GM18867 (cell line): Measurements from ENCODE around the gene PSAT1.

ENCODE experiments used
- ATAC-seq: cut with Tn5 transposase; IDR thresholded peaks from one replicate; pipeline ENCODE4 v1.9.1; 2021; ENCODE audit warnings: mild to moderate bottlenecking, moderate library complexity; ENCODE audit not compliant: unreplicated experiment

The PSAT1 gene

GRCh38 chr9:78358329-78359051 lies 61.6 kb downstream of the PSAT1 start:
- no peak for ATAC-seq

- ATAC-seq, result no peak
These were observed 66.3 kb downstream of the PSAT1 start for GRCh38 chr9:78363221-78363620.

GRCh38 chr9:78365748-78366697 lies 69.1 kb downstream of the PSAT1 start:
- ATAC-seq, result no peak

GRCh38 chr9:78366827-78367226 lies 69.9 kb downstream of the PSAT1 start:
- no peak for ATAC-seq

GRCh38 chr9:78368236-78368635 lies 71.3 kb downstream of the PSAT1 start:
- ATAC-seq, result no peak

- ATAC-seq, result peak; percentile 73
These were observed 72.8 kb downstream of the PSAT1 start for GRCh38 chr9:78369639-78370219.

- no peak for ATAC-seq
These were observed 74.1 kb downstream of the PSAT1 start for GRCh38 chr9:78370991-78371390.

GRCh38 chr9:78371981-78372380 lies 75.1 kb downstream of the PSAT1 start:
- no peak for ATAC-seq
